Right lobe of liver (tissue), 6 donors: Measurements from ENCODE around the gene MAN1B1. TPM values are rescaled to one million over a fixed set of nuclear protein-coding genes. Genes with fewer than 3 reads are reported as not detected.
"Not testable (repeated sequence)": the region's sequence is repeated elsewhere in the genome, so short reads cannot be mapped to it uniquely, and the experiment has no call there.

Experiments used
- ATAC-seq, 4 donors: fragments of 200-7000 bp; cut with Tn5 transposase; one replicate each; pipeline ENCODE4 v1.9.1; 2020; ENCODE audit warnings: mild to moderate bottlenecking in 4 of 4, moderate library complexity in 4 of 4
- DNase-seq, 3 donors: peaks; one replicate each; pipeline ENCODE4 v3.0.0-alpha.2; 2020
- H3K27ac ChIP-seq, 3 donors: fragments of 200-600 bp; one replicate each; pipeline ENCODE4 v1.8.0; 2022
- H3K27me3 ChIP-seq, 2 donors: fragments of 200-600 bp; one replicate each; pipeline ENCODE4 v1.8.0; 2022
- H3K36me3 ChIP-seq, 4 donors: fragments of 200-600 bp; sonication (generic) in 1 of 4; one replicate each; pipeline versions ENCODE4 v1.5.1 to v1.8.0; 2017 to 2022; ENCODE audit warnings: control low read depth in 1 of 4
- H3K4me1 ChIP-seq, 4 donors: fragments of 200-600 bp; sonication (generic) in 1 of 4; one replicate each; pipeline versions ENCODE4 v1.5.1 to v1.8.0; 2017 to 2022; ENCODE audit warnings: control low read depth in 1 of 4
- H3K4me3 ChIP-seq, 3 donors: fragments of 200-600 bp; one replicate each; pipeline ENCODE4 v1.8.0; 2022
- H3K9me3 ChIP-seq, 4 donors: fragments of 200-600 bp; sonication (generic) in 1 of 4; one replicate each; pipeline versions ENCODE4 v1.5.1 to v1.8.0; 2017 to 2022; ENCODE audit warnings: control low read depth in 1 of 4
- POLR2A ChIP-seq: fragments of 450-650 bp; IDR thresholded peaks from one replicate; pipeline ENCODE4 v1.6.1; 2017; ENCODE audit warnings: antibody characterized with exemption, mild to moderate bottlenecking
- WGBS: methylation state at CpG from one replicate; pipeline ENCODE4 v1.1.6; 2018; ENCODE audit warnings: low coverage, low lambda C conversion rate; ENCODE audit not compliant: insufficient coverage; ENCODE audit errors: missing lambda C conversion rate; 5-methylcytosine and 5-hydroxymethylcytosine counted together
- intact Hi-C, 2 donors: fragments of 100-400 bp; cut with DNase I; formaldehyde crosslinking; loops; one replicate each; pipeline versions ENCODE4 v1.11.2 to v1.14.1; 2022
- total RNA-seq, 6 experiments: library from RNA; depleted of rRNA in 2 of 6; stranded (reverse); fragments of >200 nt in 2 of 6; fragmentation: NEBNext Ultra II Directional in 3 of 6; extraction: Animal tissue kit (Norgen Biotek cat#: 25700) in 3 of 6; gene quantifications; one replicate each; pipeline versions ENCODE4 v1.1.0 to v1.2.4, GENCODE V29; 2016 to 2023
- TF ChIP-seq, protein P1 (sequence below), 4 donors: fragments of 200-600 bp in 3 of 4; fragments of 450-650 bp in 1 of 4; IDR thresholded peaks; one replicate each; pipeline versions ENCODE4 v1.5.1 to v1.8.0; 2016 to 2022; ENCODE audit warnings: antibody characterized with exemption in 4 of 4, mild to moderate bottlenecking in 2 of 4
- donor health status: DM: no; HTN: yes; CAD: no.
- donor health status: DM: no; HTN: no; CAD: no.
- donor health status: DM: no; HTN: no; CAD: no.
- donor health status: DM: no; HTN: yes; CAD: no.
- donor health status: DM: no; HTN: yes; CAD: no.

MAN1B1 gene
- total RNA-seq, 6 experiments from 2014 or later = 24.0 to 39.1 (median 28.8) TPM

DNA sequence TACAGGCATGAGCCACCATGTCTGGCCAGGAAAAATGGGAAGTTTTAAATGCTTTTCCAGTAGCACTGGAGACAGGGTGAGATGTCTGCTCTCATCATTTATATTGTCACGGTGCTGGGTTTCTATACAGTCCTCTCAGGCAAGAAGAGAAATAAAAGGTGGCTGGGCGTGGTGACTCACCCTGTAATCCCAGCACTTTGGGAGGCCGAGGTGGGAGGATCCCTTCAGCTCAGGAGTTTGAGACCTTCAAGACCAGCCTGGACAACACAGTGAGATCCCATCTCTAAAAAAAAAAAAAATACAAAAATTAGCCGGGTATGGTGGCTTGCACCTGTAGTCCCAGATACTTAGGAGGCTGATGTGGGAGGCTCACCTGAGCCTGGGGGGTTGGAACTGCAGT, 47.4 kb downstream of the MAN1B1 start:
- TF ChIP-seq, protein P1, sequence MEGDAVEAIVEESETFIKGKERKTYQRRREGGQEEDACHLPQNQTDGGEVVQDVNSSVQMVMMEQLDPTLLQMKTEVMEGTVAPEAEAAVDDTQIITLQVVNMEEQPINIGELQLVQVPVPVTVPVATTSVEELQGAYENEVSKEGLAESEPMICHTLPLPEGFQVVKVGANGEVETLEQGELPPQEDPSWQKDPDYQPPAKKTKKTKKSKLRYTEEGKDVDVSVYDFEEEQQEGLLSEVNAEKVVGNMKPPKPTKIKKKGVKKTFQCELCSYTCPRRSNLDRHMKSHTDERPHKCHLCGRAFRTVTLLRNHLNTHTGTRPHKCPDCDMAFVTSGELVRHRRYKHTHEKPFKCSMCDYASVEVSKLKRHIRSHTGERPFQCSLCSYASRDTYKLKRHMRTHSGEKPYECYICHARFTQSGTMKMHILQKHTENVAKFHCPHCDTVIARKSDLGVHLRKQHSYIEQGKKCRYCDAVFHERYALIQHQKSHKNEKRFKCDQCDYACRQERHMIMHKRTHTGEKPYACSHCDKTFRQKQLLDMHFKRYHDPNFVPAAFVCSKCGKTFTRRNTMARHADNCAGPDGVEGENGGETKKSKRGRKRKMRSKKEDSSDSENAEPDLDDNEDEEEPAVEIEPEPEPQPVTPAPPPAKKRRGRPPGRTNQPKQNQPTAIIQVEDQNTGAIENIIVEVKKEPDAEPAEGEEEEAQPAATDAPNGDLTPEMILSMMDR (IDR thresholded peaks at IDR 0.05) = no peak
- no peak for TF ChIP-seq POLR2A
- intact Hi-C loops = no loop called here
- no peaks in the 10 kb centered on the region for H3K9me3 ChIP-seq
- DNase-seq = no peak
- H3K36me3 ChIP-seq = no peaks in the 10 kb centered on the region
- no peaks in the 10 kb centered on the region for H3K4me1 ChIP-seq
- H3K27ac ChIP-seq = no peak overlapping the region
- no peak for ATAC-seq
- WGBS = 65% methylated on average over 4 of the region's 4 CpGs
- H3K4me3 ChIP-seq = no peak overlapping the region
- H3K27me3 ChIP-seq = peaks cover 0 to 10% of the 10 kb centered on the region in 2 donors

- H3K9me3 ChIP-seq, H3K36me3 ChIP-seq, H3K27me3 ChIP-seq, H3K27ac ChIP-seq, intact Hi-C loops, H3K4me3 ChIP-seq, H3K4me1 ChIP-seq, DNase-seq, ATAC-seq: not testable (repeated sequence)
- 64% methylated on average over 9 of the region's 9 CpGs for WGBS
Measured at GRCh38 chr9:137135154-137135553, 48.4 kb downstream of the MAN1B1 start.

DNA sequence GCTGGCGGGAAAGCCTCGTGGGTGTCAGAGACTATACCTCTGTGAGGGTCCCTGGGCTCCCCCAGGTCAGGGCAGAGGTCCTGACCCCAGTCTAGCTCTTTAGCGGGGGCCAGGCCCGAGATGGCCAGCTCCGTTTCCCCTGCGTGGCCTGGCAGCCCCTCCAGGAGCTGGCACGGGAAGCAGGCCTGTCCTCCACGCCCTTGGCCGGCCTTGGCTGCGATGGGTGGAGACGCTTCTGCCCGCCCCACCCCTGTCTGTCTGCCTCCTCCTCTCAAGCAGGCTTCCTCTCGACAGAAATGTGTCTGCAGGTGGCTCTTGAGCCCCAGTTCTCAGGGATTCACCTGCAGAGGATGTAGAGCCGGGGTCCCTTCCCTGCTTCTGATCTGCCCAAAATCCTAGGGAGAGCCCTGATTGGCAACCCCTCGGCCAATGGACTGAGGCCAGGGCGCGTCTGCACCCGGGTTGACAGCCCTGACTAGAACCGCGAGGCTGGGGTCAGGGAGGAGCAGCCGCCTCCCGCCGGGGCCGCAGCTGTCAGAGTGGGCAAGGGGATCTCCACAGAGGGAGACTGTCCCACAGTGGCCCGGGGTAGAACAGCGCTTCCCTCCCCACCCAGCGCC, 49.6 kb downstream of the MAN1B1 start:
- whole genome bisulfite sequencing = 0% methylated on average over 2 of the region's 27 CpGs
- Histone ChIP-seq H3K4me3 (no peak overlapping the region), H3K36me3 (no peaks in the 10 kb centered on the region), H3K4me1 (no peaks in the 10 kb centered on the region), H3K27me3 (peaks cover 0 to 10% of the 10 kb centered on the region in 2 donors), H3K9me3 (no peaks in the 10 kb centered on the region), H3K27ac (no peak overlapping the region)
- TF ChIP-seq, protein P1 (IDR thresholded peaks at IDR 0.05) = no peak
- no peak for TF ChIP-seq POLR2A
- DNase-seq (no peak), ATAC-seq (no peak)
- intact Hi-C loops = no loop called here

GRCh38 chr9:137136881-137137607, 50.3 kb downstream of the MAN1B1 start:
- Histone ChIP-seq H3K9me3 (no peaks in the 10 kb centered on the region), H3K27me3 (peaks cover 0 to 10% of the 10 kb centered on the region in 2 donors), H3K36me3 (no peaks in the 10 kb centered on the region), H3K4me1 (no peaks in the 10 kb centered on the region), H3K4me3 (no peak overlapping the region), H3K27ac (no peak overlapping the region)
- 68% methylated on average over 11 of the region's 23 CpGs for WGBS
- no peak for TF ChIP-seq POLR2A
- TF ChIP-seq, protein P1 (IDR thresholded peaks at IDR 0.05) = no peak
- ATAC-seq = no peak
- intact Hi-C loops = no loop called here
- DNase-seq = no peak

GRCh38 chr9:137138058-137138721, 51.4 kb downstream of the MAN1B1 start:
- no peak overlapping the region for H3K27ac ChIP-seq
- peaks cover 0 to 10% of the 10 kb centered on the region in 2 donors for H3K27me3 ChIP-seq
- no peak for DNase-seq
- H3K4me1 ChIP-seq = no peaks in the 10 kb centered on the region
- H3K36me3 ChIP-seq = no peaks in the 10 kb centered on the region
- 10% methylated on average over 14 of the region's 25 CpGs for WGBS
- no peak for ATAC-seq
- intact Hi-C loops = no loop called here
- no peaks in the 10 kb centered on the region for H3K9me3 ChIP-seq
- no peak overlapping the region for H3K4me3 ChIP-seq
- TF ChIP-seq, protein P1 (IDR thresholded peaks at IDR 0.05) = no peak
- TF ChIP-seq POLR2A = no peak
